ENCODE data around the gene CCDC9B.

Gene CCDC9B

GRCh38 chr15:40313531-40314398, 27.0 kb downstream of the CCDC9B start:
- Histone ChIP-seq H3K27ac (ENCODE audit: low read depth, low read length) (no peak overlapping the region), H3K9ac (ENCODE audit: low read depth, low read length) (no peak overlapping the region)

DNA sequence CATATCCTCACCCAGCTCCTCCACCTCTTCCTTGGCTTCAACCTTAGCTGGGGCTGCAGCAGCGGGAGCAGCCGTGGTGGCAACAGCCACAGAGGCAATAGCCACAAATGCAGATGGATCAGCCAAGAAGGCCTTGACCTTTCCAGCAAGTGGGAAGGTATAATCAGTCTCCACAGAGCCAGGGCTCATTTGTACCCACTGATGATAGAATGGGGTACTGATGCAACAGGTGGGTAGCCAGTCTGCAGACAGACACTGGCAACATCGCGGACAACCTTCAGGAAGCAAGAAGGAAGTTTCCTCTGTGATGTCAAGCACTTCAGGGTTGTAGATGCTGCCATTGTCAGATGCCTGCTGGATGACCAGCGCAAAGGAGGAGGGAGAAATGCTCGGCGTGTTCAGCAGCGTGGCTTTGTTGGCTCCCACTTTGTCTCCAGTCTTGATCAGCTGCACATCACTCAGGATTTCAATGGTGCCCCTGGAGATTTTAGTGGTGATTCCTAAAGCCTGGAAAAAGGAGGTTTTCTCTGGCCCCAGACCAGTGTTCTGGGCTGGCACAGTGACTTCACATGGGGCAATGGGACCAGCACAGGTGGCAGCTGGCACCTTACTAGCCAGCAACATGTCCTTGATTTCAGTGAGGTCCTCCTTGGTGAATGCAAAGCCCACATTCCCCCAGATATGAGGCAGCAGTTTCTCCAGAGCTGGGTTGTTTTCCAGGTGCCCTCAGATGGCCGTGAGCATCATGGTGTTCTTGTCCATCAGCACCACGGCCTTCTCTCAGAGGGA, 28.2 kb downstream of the CCDC9B start:
- Histone ChIP-seq H3K27ac (ENCODE audit: low read depth, low read length) (no peak overlapping the region), H3K9me3 (ENCODE audit: control insufficient read depth, insufficient read depth, low read length) (no peaks in the 10 kb centered on the region), H3K27me3 (ENCODE audit: control insufficient read depth, insufficient read depth, low read length) (peaks cover 19% of the 10 kb centered on the region; the same call in 1 of the 2 replicates), H3K36me3 (ENCODE audit: control insufficient read depth, insufficient read depth, low read length) (no peaks in the 10 kb centered on the region), H3K9ac (ENCODE audit: low read depth, low read length) (no peak overlapping the region), H3K4me3 (ENCODE audit: low read depth, low read length) (no peak overlapping the region), H3K4me1 (ENCODE audit: control insufficient read depth, insufficient read depth, low read length) (peaks cover 16% of the 10 kb centered on the region)

More at GRCh38 chr15:40313531-40314398, 27.0 kb downstream of the CCDC9B start:
- Histone ChIP-seq H3K4me3 (ENCODE audit: low read depth, low read length) (no peak overlapping the region), H3K4me1 (ENCODE audit: control insufficient read depth, insufficient read depth, low read length) (peaks cover 9% of the 10 kb centered on the region), H3K27me3 (ENCODE audit: control insufficient read depth, insufficient read depth, low read length) (peaks cover 19% of the 10 kb centered on the region; the same call in 1 of the 2 replicates), H3K9me3 (ENCODE audit: control insufficient read depth, insufficient read depth, low read length) (no peaks in the 10 kb centered on the region), H3K36me3 (ENCODE audit: control insufficient read depth, insufficient read depth, low read length) (no peaks in the 10 kb centered on the region)

- no peaks in the 10 kb centered on the region for H3K36me3 ChIP-seq (ENCODE audit: control insufficient read depth, insufficient read depth, low read length)
Observed at GRCh38 chr15:40310993-40311392, 29.7 kb downstream of the CCDC9B start.

DNA sequence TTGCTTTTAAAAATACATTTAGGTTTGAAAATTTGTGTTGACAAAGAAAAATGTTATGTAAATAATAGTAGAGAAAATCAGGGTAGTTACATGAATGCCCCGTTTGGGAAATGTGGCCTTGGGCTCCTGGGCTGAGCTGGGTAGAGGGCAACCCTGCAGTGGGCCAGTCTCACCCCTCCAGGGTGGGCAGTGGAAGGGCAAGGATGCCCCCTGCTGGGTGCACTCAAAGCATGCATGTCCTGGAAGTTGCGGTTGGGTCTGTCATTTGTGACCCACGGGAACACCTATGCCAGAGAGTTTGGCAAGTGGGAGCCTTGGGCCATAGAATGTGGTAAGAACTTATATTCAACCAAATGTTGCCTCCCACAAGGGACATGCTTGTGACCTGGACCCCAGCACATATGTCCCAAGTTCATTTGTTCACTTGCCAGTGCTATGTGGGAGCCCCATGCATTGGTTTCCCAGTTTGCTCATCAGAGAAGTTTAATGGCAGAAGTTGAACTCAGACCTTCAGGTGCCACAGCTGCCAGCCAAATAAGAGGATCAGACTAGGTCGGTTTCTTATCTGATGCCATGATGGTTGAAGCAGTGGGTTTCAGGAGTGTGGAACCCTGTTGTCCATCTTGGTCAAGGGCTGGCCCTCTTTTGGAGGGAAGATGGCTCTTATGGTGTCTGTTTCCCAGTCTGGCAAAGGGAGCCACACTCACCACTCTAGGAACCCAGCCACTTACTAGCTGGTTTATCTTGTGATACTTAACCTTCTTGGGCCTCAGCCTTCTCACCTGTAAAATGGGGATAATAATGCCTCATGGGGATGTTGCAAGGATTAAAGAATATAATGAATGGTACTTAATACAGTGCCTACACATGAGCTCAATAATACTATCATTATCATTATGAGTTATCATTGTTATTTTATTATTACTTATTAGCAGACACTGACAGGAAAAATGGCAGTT, 30.5 kb downstream of the CCDC9B start:
- no peak overlapping the region for H3K4me3 ChIP-seq (ENCODE audit: low read depth, low read length)
- peaks cover 19% of the 10 kb centered on the region; the same call in 1 of the 2 replicates for H3K27me3 ChIP-seq (ENCODE audit: control insufficient read depth, insufficient read depth, low read length)
- H3K27ac ChIP-seq (ENCODE audit: low read depth, low read length) = no peak overlapping the region
- H3K36me3 ChIP-seq (ENCODE audit: control insufficient read depth, insufficient read depth, low read length) = no peaks in the 10 kb centered on the region
- H3K4me1 ChIP-seq (ENCODE audit: control insufficient read depth, insufficient read depth, low read length) = peaks cover 27% of the 10 kb centered on the region
- no peaks in the 10 kb centered on the region for H3K9me3 ChIP-seq (ENCODE audit: control insufficient read depth, insufficient read depth, low read length)
- H3K9ac ChIP-seq (ENCODE audit: low read depth, low read length) = no peak overlapping the region

More at GRCh38 chr15:40310993-40311392, 29.7 kb downstream of the CCDC9B start:
- H3K27ac ChIP-seq (ENCODE audit: low read depth, low read length) = no peak overlapping the region
- no peak overlapping the region for H3K9ac ChIP-seq (ENCODE audit: low read depth, low read length)
- no peaks in the 10 kb centered on the region for H3K9me3 ChIP-seq (ENCODE audit: control insufficient read depth, insufficient read depth, low read length)
- peaks cover 19% of the 10 kb centered on the region; the same call in 1 of the 2 replicates for H3K27me3 ChIP-seq (ENCODE audit: control insufficient read depth, insufficient read depth, low read length)
- H3K4me3 ChIP-seq (ENCODE audit: low read depth, low read length) = no peak overlapping the region
- H3K4me1 ChIP-seq (ENCODE audit: control insufficient read depth, insufficient read depth, low read length) = peaks cover 27% of the 10 kb centered on the region

- no peak overlapping the region for H3K27ac ChIP-seq (ENCODE audit: low read depth, low read length)
- H3K9ac ChIP-seq (ENCODE audit: low read depth, low read length) = no peak overlapping the region
- peaks cover 19% of the 10 kb centered on the region; the same call in 1 of the 2 replicates for H3K27me3 ChIP-seq (ENCODE audit: control insufficient read depth, insufficient read depth, low read length)
- no peak overlapping the region for H3K4me3 ChIP-seq (ENCODE audit: low read depth, low read length)
- peaks cover 27% of the 10 kb centered on the region for H3K4me1 ChIP-seq (ENCODE audit: control insufficient read depth, insufficient read depth, low read length)
- no peaks in the 10 kb centered on the region for H3K36me3 ChIP-seq (ENCODE audit: control insufficient read depth, insufficient read depth, low read length)
- no peaks in the 10 kb centered on the region for H3K9me3 ChIP-seq (ENCODE audit: control insufficient read depth, insufficient read depth, low read length)
Observed at GRCh38 chr15:40309344-40309862, 31.3 kb downstream of the CCDC9B start.

DNA sequence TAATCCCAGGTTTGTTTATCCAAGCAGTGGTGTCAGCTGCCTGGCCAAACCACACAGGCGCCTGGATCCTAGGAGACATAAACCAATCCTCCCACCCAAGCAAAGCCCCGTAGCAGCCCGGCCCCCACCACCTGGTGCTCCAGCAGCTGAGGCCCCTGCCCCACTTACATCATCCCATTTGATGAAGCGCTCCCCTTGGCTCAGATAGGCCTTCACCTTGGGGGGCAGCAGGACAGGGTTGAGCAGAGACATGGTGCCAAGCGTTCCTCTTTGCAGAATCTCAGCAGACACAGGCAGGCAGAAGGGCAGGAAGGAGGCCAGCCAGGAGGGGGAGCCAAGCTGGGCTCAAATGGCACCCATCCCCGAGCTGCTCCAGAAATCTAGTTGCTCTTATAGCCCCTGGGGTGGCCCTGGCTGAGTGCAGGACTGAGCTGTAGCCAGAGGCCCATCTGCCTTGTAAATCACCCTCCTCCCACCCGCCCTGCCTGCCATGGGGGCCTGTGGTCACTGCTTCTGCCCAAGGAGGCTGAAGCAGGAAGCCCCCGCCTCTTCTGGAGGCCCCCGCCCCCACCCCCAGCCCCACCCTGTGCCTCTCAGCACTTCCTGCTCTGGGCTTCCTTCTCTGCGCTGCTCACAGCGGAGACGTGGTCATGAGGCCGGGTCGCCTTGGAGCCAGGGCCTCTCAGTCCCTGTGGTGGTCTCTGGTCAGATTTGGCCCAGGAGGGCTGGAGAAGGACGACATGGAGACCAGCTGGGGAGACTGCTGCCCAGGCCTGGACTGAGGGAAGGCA, 33.1 kb downstream of the CCDC9B start, which contains the start of gene PLCB2:
Gene PLCB2, minus strand, starts transcription at position 515 of the 791 bp plus-strand sequence. Its CDS starts 263 bp downstream, at position 252.
- no peaks in the 10 kb centered on the region for H3K9me3 ChIP-seq (ENCODE audit: control insufficient read depth, insufficient read depth, low read length)
- peaks cover 27% of the 10 kb centered on the region for H3K4me1 ChIP-seq (ENCODE audit: control insufficient read depth, insufficient read depth, low read length)
- H3K9ac ChIP-seq (ENCODE audit: low read depth, low read length) = no peak within 1 kb of the TSS
- H3K27me3 ChIP-seq (ENCODE audit: control insufficient read depth, insufficient read depth, low read length) = peaks cover 19% of the 10 kb centered on the region; the same call in 1 of the 2 replicates
- H3K36me3 ChIP-seq (ENCODE audit: control insufficient read depth, insufficient read depth, low read length) = no peaks in the 10 kb centered on the region
- H3K4me3 ChIP-seq (ENCODE audit: low read depth, low read length) = no peak within 1 kb of the TSS; the same call in 1 of the 2 replicates
- H3K27ac ChIP-seq (ENCODE audit: low read depth, low read length) = no peak within 1 kb of the TSS

GRCh38 chr15:40306908-40307307, 33.8 kb downstream of the CCDC9B start:
- H3K4me1 ChIP-seq (ENCODE audit: control insufficient read depth, insufficient read depth, low read length) = peaks cover 30% of the 10 kb centered on the region
- H3K9ac ChIP-seq (ENCODE audit: low read depth, low read length) = no peak overlapping the region
- peaks cover 18% of the 10 kb centered on the region; the same call in 1 of the 2 replicates for H3K27me3 ChIP-seq (ENCODE audit: control insufficient read depth, insufficient read depth, low read length)
- H3K36me3 ChIP-seq (ENCODE audit: control insufficient read depth, insufficient read depth, low read length) = no peaks in the 10 kb centered on the region
- no peak overlapping the region for H3K4me3 ChIP-seq (ENCODE audit: low read depth, low read length)
- no peaks in the 10 kb centered on the region for H3K9me3 ChIP-seq (ENCODE audit: control insufficient read depth, insufficient read depth, low read length)
- H3K27ac ChIP-seq (ENCODE audit: low read depth, low read length) = no peak overlapping the region

GRCh38 chr15:40306371-40306770, 34.4 kb downstream of the CCDC9B start:
- no peak overlapping the region for H3K9ac ChIP-seq (ENCODE audit: low read depth, low read length)
- H3K4me1 ChIP-seq (ENCODE audit: control insufficient read depth, insufficient read depth, low read length) = peaks cover 34% of the 10 kb centered on the region
- no peak overlapping the region for H3K4me3 ChIP-seq (ENCODE audit: low read depth, low read length)
- H3K9me3 ChIP-seq (ENCODE audit: control insufficient read depth, insufficient read depth, low read length) = no peaks in the 10 kb centered on the region
- peaks cover 13% of the 10 kb centered on the region; the same call in 1 of the 2 replicates for H3K27me3 ChIP-seq (ENCODE audit: control insufficient read depth, insufficient read depth, low read length)
- no peak overlapping the region for H3K27ac ChIP-seq (ENCODE audit: low read depth, low read length)
- H3K36me3 ChIP-seq (ENCODE audit: control insufficient read depth, insufficient read depth, low read length) = no peaks in the 10 kb centered on the region

DNA sequence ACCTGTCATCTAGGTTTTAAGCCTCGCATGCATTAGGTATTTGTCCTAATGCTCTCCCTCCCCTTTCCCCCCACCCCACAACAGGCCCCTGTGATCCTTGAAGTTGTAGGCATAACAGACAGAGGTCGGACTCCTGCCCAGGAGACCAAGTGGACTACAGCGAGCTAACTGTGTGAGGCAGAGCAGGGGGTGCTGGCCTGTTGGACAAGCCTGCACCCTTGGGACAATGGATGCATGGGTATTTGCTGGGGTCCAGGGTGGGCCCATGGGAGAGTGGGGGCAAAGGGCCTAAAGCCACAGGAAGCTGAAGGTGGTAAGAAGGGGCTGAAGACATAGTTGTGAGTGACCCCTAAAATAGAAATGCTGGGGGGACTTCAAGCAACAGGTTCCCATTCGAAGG, 35.5 kb downstream of the CCDC9B start:
- Histone ChIP-seq H3K27ac (ENCODE audit: low read depth, low read length) (no peak overlapping the region), H3K27me3 (ENCODE audit: control insufficient read depth, insufficient read depth, low read length) (peaks cover 3% of the 10 kb centered on the region; the same call in 1 of the 2 replicates), H3K9me3 (ENCODE audit: control insufficient read depth, insufficient read depth, low read length) (0 out of 2 replicates have a peak, but pooled peaks cover 4% of the 10 kb centered on the region), H3K9ac (ENCODE audit: low read depth, low read length) (no peak overlapping the region), H3K4me3 (ENCODE audit: low read depth, low read length) (no peak overlapping the region), H3K36me3 (ENCODE audit: control insufficient read depth, insufficient read depth, low read length) (no peaks in the 10 kb centered on the region), H3K4me1 (ENCODE audit: control insufficient read depth, insufficient read depth, low read length) (peaks cover 39% of the 10 kb centered on the region)
